Caco-2 (cell line): ENCODE results near the gene BEAN1. TPM values are rescaled to one million over a fixed set of nuclear protein-coding genes. Genes with fewer than 3 reads are reported as not detected.

Source experiments
- BruUV-seq: library from RNA; stranded (reverse); fragments of 400-500 nt; replicated peaks from 2 replicates; lab custom pipeline; 2021; lab: Mats Ljungman, UMichigan
- CTCF ChIA-PET: fragments of 300-600 bp; sonication (Branson Sonifier 250); formaldehyde crosslinking; loops from one replicate; lab custom pipeline; 2022; ENCODE audit warnings: antibody characterized with exemption; lab: Charles Lee
- POLR2A ChIA-PET: fragments of 300-600 bp; sonication (Branson Sonifier 250); formaldehyde crosslinking; loops from one replicate; lab custom pipeline; 2022; ENCODE audit warnings: antibody characterized with exemption; lab: Charles Lee
- DNase-seq, 2 experiments: peaks; one replicate each; pipeline versions ENCODE4 v3.0.0 to v3.0.0-alpha.2; 2020 to 2022
- H3K27me3 ChIP-seq: replicated peaks from 2 replicates; pipeline ENCODE4 v1.6.0; 2011; ENCODE audit warnings: low read length; ENCODE audit not compliant: control insufficient read depth, insufficient read depth
- H3K36me3 ChIP-seq: 2 replicates; pipeline ENCODE4 v1.5.1; 2011; ENCODE audit warnings: low read length; ENCODE audit not compliant: control insufficient read depth, insufficient read depth
- H3K4me1 ChIP-seq: fragments of 250-450 bp; sonication (Bioruptor Pico); 2 replicates; pipeline ENCODE4 v1.5.1; 2020; ENCODE audit warnings: mild to moderate bottlenecking
- H3K4me3 ChIP-seq: 2 replicates; pipeline ENCODE4 v1.5.1; 2011; ENCODE audit warnings: low read depth, mild to moderate bottlenecking, control low read depth, low read length
- H3K9me3 ChIP-seq: fragments of 250-450 bp; sonication (Bioruptor Pico); 2 replicates; pipeline ENCODE4 v1.5.1; 2020; ENCODE audit warnings: mild to moderate bottlenecking, moderate library complexity
- H3K27ac Mint-ChIP-seq: one replicate; pipeline ENCODE4 v1.8.0; 2022; ENCODE audit warnings: mixed read lengths; ENCODE audit not compliant: unreplicated experiment
- H3K27me3 Mint-ChIP-seq: one replicate; pipeline ENCODE4 v1.8.0; 2022; ENCODE audit warnings: mixed read lengths; ENCODE audit not compliant: insufficient read depth, unreplicated experiment
- H3K36me3 Mint-ChIP-seq: one replicate; pipeline ENCODE4 v1.8.0; 2022; ENCODE audit warnings: mild to moderate bottlenecking, mixed read lengths; ENCODE audit not compliant: insufficient read depth, unreplicated experiment
- H3K4me1 Mint-ChIP-seq: one replicate; pipeline ENCODE4 v1.8.0; 2022; ENCODE audit warnings: low read depth, mixed read lengths; ENCODE audit not compliant: unreplicated experiment
- H3K4me3 Mint-ChIP-seq: one replicate; pipeline ENCODE4 v1.8.0; 2022; ENCODE audit warnings: mild to moderate bottlenecking, moderate library complexity, mixed read lengths; ENCODE audit not compliant: unreplicated experiment
- H3K9me3 Mint-ChIP-seq: one replicate; pipeline ENCODE4 v1.8.0; 2022; ENCODE audit warnings: mixed read lengths; ENCODE audit not compliant: unreplicated experiment
- intact Hi-C: fragments of 100-400 bp; cut with micrococcal nuclease; formaldehyde crosslinking; loops from one replicate; pipeline ENCODE4 v1.10.0; 2022; ENCODE audit not compliant: unreplicated experiment
- total RNA-seq: library from RNA; stranded (reverse); gene quantifications from 2 replicates; pipeline ENCODE4 v1.2.3, GENCODE V29; 2022
- TF ChIP-seq, protein P1 (sequence below), 2 experiments: fragments of 200-600 bp in 1 of 2; IDR thresholded peaks; 1 replicate in 1 of 2; 2 replicates in 1 of 2; pipeline versions ENCODE4 v1.5.1 to v1.8.0; 2011 to 2022; ENCODE audit warnings: antibody characterized with exemption in 1 of 2, control low read depth in 1 of 2, inconsistent platforms in 1 of 2, low read depth in 1 of 2, low read length in 1 of 2, mild to moderate bottlenecking in 1 of 2, moderate library complexity in 1 of 2; ENCODE audit not compliant: insufficient read depth in 1 of 2, severe bottlenecking in 1 of 2, unreplicated experiment in 1 of 2

The BEAN1 gene
- total RNA-seq, 1 experiment from 2014 or later, result not detected

DNA sequence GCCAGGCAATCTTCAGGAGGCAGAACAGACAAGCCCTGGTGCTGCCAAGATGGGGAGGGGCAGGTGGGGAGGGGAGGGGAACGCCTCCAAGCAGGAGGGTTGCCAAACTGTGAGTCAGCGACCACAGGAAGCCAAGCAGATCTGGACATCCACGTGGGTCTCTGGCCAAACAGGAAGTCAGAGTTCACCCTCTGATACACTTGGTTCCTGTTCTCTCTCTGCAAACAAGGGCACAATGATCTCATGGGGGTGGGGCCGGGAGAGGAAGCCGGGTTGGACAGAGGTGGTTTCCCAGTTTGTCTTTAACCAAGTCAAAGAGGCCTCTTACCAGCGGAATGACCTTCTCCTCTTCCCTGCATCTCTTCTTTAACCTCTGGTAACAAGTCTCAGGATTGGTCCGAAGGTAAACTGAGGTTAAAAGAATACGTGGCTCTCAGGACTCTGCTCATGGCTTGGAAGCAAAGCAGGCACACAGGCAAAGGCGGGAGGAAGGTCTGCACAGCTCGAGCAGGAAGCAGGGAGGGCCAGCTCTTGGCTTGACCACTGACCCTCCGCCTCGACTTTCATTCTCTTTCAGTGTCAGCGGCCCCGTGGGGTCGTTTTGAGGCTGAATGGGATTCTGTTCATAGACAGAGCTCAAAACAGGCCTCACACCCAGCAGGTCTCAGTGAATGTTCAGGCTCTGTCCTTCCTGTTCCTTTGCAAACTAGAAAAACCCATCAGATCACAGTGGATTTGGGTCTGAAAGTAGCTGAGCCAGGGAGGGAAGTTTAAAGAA, 89.9 kb downstream of the BEAN1 start:
- Histone ChIP-seq H3K4me1 (peaks cover 37% of the 10 kb centered on the region), H3K9me3 (no peaks in the 10 kb centered on the region), H3K36me3 (no peaks in the 10 kb centered on the region; the same call in 1 of the 2 replicates), H3K4me3 (no peak overlapping the region), H3K27me3 (no peaks in the 10 kb centered on the region)
- Mint-ChIP-seq H3K4me1 (peaks cover 42% of the 10 kb centered on the region), H3K36me3 (peaks cover 9% of the 10 kb centered on the region), H3K27me3 (no peaks in the 10 kb centered on the region), H3K4me3 (peak overlapping the region; percentile 72), H3K27ac (peak overlapping the region; percentile 98), H3K9me3 (no peaks in the 10 kb centered on the region)
- intact Hi-C loops, result loop anchor here (1.0 kb wide), 1 partner anchor 35 kb away; the partner anchor contains the start of gene CKLF
- peak; percentile 92 to 96 for DNase-seq
- CTCF ChIA-PET, result no interaction called here
- TF ChIP-seq, protein P1, sequence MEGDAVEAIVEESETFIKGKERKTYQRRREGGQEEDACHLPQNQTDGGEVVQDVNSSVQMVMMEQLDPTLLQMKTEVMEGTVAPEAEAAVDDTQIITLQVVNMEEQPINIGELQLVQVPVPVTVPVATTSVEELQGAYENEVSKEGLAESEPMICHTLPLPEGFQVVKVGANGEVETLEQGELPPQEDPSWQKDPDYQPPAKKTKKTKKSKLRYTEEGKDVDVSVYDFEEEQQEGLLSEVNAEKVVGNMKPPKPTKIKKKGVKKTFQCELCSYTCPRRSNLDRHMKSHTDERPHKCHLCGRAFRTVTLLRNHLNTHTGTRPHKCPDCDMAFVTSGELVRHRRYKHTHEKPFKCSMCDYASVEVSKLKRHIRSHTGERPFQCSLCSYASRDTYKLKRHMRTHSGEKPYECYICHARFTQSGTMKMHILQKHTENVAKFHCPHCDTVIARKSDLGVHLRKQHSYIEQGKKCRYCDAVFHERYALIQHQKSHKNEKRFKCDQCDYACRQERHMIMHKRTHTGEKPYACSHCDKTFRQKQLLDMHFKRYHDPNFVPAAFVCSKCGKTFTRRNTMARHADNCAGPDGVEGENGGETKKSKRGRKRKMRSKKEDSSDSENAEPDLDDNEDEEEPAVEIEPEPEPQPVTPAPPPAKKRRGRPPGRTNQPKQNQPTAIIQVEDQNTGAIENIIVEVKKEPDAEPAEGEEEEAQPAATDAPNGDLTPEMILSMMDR (IDR thresholded peaks at IDR 0.05; ENCODE audit: insufficient read depth in 1 of 2, low read depth in 1 of 2, low read length in 1 of 2, severe bottlenecking in 1 of 2, unreplicated experiment in 1 of 2), result no peak
- TSS peak; percentile 96 for BruUV-seq
- POLR2A ChIA-PET, result no interaction called here

DNA sequence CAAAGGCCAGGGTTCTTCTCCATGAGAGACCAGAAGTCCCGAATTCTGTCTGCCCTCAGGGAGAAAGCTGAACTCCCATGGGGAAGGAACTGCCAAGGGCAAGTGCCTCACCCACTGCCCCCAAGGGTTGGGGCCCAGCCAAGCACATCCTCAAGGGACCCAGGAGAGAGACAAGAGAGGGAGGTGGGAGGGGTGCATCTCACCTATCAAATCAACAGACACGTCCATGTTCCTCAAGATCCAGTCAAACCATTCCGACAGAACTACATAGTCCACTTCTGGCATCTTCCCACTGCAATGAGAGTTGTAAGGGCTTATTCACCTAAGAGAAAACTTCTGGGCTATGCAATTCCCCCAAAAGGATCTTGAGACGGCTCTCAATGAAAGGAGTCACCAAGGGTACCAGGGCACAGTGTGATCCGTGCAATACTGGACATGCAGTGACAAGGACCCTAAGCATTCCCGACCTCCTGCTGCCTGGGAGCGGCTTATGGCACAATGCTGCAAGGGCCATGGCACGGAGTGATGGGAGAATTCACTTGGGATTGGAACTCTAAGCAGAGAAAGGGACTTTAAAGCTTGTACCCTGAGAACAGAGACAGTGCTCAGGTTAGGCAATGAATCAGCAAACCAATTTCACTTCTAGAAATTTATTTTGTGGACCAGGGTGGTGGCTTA, 90.6 kb downstream of the BEAN1 start:
- CTCF ChIA-PET, result no interaction called here
- Mint-ChIP-seq H3K4me1 (peaks cover 38% of the 10 kb centered on the region), H3K27ac (peak overlapping the region; percentile 98), H3K36me3 (peaks cover 9% of the 10 kb centered on the region), H3K4me3 (peak overlapping the region; percentile 72), H3K9me3 (no peaks in the 10 kb centered on the region), H3K27me3 (no peaks in the 10 kb centered on the region)
- no TSS peak for BruUV-seq
- Histone ChIP-seq H3K9me3 (no peaks in the 10 kb centered on the region), H3K4me1 (peaks cover 30% of the 10 kb centered on the region), H3K4me3 (no peak overlapping the region), H3K36me3 (no peaks in the 10 kb centered on the region; the same call in 1 of the 2 replicates), H3K27me3 (no peaks in the 10 kb centered on the region)
- TF ChIP-seq, protein P1 (IDR thresholded peaks at IDR 0.05; ENCODE audit: insufficient read depth in 1 of 2, low read depth in 1 of 2, low read length in 1 of 2, severe bottlenecking in 1 of 2, unreplicated experiment in 1 of 2), result no peak
- no peak for DNase-seq
- intact Hi-C loops, result no loop called here
- POLR2A ChIA-PET, result no interaction called here

DNA sequence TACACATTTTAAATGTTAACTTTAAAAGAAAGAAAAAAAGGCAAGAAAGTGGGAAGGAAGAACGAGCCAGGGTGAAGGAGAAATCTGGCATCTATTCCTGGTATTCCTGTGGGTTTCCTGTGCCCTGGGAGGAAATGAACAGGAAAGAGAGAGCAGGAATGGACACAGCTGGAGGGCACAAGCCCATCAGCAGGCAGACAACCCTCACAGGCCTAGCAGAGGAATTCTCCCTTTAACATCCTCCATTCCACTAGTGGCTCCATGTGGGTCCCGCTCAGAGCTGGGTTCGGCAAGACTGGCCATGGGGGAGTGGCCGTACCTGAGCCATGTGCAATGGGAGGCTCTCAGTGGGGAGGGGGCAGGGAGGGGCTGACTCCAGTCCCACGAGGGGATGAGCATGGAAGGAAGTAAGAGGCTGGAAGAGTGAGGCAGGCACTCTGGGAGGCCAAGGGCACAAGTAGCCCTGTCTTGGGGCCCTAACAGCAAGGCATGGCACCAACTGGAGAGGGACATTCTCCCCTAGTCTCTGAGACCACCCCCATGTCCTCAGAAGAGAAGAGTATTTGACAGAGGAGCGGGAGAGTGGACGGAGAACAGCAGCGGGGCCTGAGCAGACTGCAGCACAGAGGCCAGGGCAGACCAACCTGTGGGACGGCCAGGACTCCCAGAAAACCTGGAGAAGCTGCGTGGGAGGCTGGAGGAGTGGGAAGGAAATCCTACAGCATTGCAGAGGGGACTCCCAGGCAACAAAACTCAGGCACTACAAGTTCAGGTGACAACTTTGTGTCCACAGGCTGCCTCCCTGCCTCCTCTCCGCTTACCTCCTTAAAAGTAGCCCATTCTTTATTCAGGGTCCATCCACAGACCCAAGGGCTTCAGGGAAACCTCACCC, 92.6 kb downstream of the BEAN1 start:
- H3K4me1 ChIP-seq, result peaks cover 19% of the 10 kb centered on the region
- Mint-ChIP-seq H3K27me3 (no peaks in the 10 kb centered on the region), H3K4me1 (peaks cover 27% of the 10 kb centered on the region), H3K9me3 (no peaks in the 10 kb centered on the region), H3K4me3 (no peak overlapping the region), H3K27ac (no peak overlapping the region), H3K36me3 (peaks cover 9% of the 10 kb centered on the region)
- TF ChIP-seq, protein P1 (IDR thresholded peaks at IDR 0.05; ENCODE audit: insufficient read depth in 1 of 2, low read depth in 1 of 2, low read length in 1 of 2, severe bottlenecking in 1 of 2, unreplicated experiment in 1 of 2), result no peak
- no peaks in the 10 kb centered on the region; the same call in 1 of the 2 replicates for H3K36me3 ChIP-seq
- ChIA-PET POLR2A (no interaction called here), CTCF (interaction anchor here (1.5 kb wide), 1 partner anchor 353 kb away, joined by 3 read pairs; no protein-coding TSS in a partner anchor)
- no peaks in the 10 kb centered on the region for H3K9me3 ChIP-seq
- DNase-seq, result no peak
- BruUV-seq, result no TSS peak
- no peaks in the 10 kb centered on the region for H3K27me3 ChIP-seq
- intact Hi-C loops, result no loop called here
- H3K4me3 ChIP-seq, result no peak overlapping the region
